GM12875 (cell line): ENCODE results near the gene CNGA3.

Experiments used
- H3K4me3 ChIP-seq: one replicate; pipeline ENCODE4 v1.5.1; 2011; ENCODE audit warnings: low read depth, low read length, control low read depth
- TF ChIP-seq, protein P1 (sequence below): IDR thresholded peaks from 2 replicates; pipeline ENCODE4 v1.5.1; 2011; ENCODE audit warnings: low read depth, mild to moderate bottlenecking, control low read depth, inconsistent platforms, low read length, moderate library complexity, borderline replicate concordance; ENCODE audit not compliant: insufficient read depth

The CNGA3 gene

DNA sequence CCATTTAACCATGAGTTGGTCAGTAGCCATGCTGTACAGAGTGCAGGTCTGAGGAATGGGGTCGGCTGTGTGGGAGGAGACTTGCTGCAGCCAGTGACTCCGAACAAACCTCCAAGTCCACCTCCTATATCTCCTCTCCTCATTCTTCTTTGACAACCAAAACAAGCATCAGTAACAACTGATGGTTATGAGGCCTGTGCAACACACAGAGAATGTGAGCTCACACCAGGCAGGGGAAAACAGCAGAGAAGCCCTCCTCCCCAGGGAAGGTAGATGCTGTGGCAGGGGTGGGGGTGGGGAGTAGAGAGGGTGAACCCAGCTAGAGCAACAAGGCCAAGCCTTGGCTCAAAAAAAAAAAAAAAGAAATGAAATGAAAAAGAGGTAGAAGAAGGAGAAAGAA, 12.3 kb upstream of the CNGA3 start:
- no peak overlapping the region for H3K4me3 ChIP-seq

DNA sequence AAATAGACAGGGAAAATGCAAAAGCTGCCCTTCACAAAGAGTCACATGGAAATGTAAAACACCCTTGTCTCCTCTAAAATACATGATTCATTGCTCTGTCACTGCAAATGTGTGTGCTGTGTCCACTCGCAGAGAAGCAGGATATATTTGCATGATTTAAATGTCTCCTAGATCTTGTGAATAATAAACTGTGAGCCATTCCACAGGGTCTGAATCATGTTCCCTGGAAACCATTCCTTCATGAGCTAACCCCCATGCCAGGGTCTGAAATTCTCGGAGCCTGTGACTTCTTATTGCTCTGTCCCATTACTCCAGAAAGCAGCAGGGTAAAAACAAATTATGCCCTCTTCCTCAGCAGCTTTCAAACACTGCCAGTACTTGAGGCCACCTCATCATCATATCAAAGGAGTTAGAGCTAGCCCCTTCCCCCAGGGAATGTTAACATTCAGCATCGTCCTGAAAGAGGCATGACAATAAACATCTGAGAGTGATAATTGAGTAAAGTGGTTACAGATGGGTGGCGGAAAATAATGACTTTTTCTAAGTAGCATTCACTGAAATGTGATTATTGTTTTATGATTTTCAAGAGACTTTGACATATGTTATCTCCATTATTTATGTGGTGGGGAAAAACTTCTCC, 11.7 kb upstream of the CNGA3 start:
- TF ChIP-seq, protein P1, sequence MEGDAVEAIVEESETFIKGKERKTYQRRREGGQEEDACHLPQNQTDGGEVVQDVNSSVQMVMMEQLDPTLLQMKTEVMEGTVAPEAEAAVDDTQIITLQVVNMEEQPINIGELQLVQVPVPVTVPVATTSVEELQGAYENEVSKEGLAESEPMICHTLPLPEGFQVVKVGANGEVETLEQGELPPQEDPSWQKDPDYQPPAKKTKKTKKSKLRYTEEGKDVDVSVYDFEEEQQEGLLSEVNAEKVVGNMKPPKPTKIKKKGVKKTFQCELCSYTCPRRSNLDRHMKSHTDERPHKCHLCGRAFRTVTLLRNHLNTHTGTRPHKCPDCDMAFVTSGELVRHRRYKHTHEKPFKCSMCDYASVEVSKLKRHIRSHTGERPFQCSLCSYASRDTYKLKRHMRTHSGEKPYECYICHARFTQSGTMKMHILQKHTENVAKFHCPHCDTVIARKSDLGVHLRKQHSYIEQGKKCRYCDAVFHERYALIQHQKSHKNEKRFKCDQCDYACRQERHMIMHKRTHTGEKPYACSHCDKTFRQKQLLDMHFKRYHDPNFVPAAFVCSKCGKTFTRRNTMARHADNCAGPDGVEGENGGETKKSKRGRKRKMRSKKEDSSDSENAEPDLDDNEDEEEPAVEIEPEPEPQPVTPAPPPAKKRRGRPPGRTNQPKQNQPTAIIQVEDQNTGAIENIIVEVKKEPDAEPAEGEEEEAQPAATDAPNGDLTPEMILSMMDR: no peak
- H3K4me3 ChIP-seq: no peak overlapping the region

More for the DNA sequence above, 12.3 kb upstream of the CNGA3 start:
- TF ChIP-seq, protein P1: no peak

- TF ChIP-seq, protein P1: no peak
- H3K4me3 ChIP-seq: no peak overlapping the region
Measured at GRCh38 chr2:98335271-98335670, 11.0 kb upstream of the CNGA3 start.

DNA sequence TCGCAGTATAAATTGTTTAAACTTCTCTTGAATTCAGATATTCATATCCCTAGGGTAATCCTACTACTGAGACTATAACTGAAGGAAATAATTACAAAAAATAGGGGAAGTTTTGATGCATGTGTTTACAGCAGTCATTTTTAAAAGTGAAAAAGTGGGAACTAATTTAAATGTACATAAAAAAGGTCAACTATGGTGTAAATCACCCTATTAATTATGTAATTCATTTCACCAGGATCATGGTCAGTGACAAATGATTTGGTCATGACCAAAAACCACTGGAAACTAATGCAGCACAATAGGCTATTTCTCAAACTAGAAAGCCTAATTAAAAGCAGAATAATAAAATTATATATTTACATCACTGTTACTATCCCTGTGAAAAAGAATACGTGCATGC, 5.0 kb upstream of the CNGA3 start:
- H3K4me3 ChIP-seq: no peak overlapping the region
- TF ChIP-seq, protein P1: no peak

GRCh38 chr2:98343285-98343684, 3.0 kb upstream of the CNGA3 start:
- TF ChIP-seq, protein P1: no peak

GRCh38 chr2:98347298-98348065, 1.2 kb downstream of the CNGA3 start:
- H3K4me3 ChIP-seq: no peak overlapping the region
- TF ChIP-seq, protein P1: no peak

More at GRCh38 chr2:98343285-98343684, 3.0 kb upstream of the CNGA3 start:
- no peak overlapping the region for H3K4me3 ChIP-seq
